ENCODE data around the gene LRP8. TPM values are rescaled to one million over a fixed set of nuclear protein-coding genes. Genes with fewer than 3 reads are reported as not detected.

Gene LRP8
- polyA plus RNA-seq, 1 donor (not counting 4 experiments of a cell fraction or from before 2014, with no cell fraction given), result 31.0 TPM

DNA sequence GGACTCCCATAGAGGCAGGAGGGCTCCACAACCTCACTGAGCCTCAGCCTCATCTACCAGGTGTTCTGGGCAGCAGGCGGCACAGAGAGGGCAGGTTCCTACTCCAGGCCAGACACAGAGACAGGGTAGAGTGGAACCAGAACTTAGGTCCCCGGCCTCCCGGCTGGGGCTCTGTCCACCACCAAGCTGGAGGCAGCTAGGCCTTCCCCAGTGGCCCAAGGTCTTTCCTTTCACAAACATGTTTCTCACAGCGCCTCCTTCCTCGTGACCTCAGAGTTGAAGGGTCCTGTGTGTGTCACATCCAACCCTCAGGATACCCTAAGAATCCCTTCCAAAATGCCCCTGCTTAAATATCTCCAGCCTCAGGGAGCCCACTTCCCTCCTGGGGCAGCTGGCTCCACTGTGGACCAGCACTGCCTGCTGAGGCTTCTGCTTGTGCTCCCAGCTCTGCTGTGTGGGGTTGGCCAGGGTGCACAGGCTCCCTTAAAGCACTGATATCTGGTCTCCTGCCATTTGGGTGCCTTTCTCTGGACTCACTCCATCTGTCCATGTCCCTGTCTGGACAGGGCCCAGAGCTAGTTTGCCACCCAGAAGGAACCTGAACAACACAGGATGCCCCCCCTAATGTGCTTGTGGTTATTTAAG lies 56.3 kb downstream of the LRP8 start:
- no peaks in the 10 kb centered on the region for H3K79me2 ChIP-seq (ENCODE audit: control insufficient read depth, insufficient read depth, low read length)
- FAIRE-seq (no peak), DNase-seq (ENCODE audit: low read depth, low spot score) (no peak)
- H2AFZ ChIP-seq (ENCODE audit: control insufficient read depth, low read length), result no peak overlapping the region
- H3K4me3 ChIP-seq (ENCODE audit: control insufficient read depth in 2 of 3, extremely low read depth in 1 of 3, insufficient read depth in 2 of 3, low read depth in 1 of 3, low read length in 3 of 3), result no peak overlapping the region
- no peak overlapping the region for H3K4me2 ChIP-seq (ENCODE audit: control insufficient read depth, extremely low read depth, insufficient read depth, low read depth, low read length)
- no peaks in the 10 kb centered on the region for H3K9me3 ChIP-seq (ENCODE audit: control insufficient read depth, low read depth, low read length)
- H4K20me1 ChIP-seq (ENCODE audit: control insufficient read depth, extremely low read depth, insufficient read depth, low read length), result no peaks in the 10 kb centered on the region
- no peaks in the 10 kb centered on the region for H3K27me3 ChIP-seq (ENCODE audit: control insufficient read depth, extremely low read depth, insufficient read depth, low read length)
- H3K4me1 ChIP-seq (ENCODE audit: control insufficient read depth, extremely low read depth, insufficient read depth, low read length), result peaks cover 24% of the 10 kb centered on the region
- peaks cover 7 to 35% of the 10 kb centered on the region in 2 experiments for H3K36me3 ChIP-seq (ENCODE audit: control insufficient read depth in 2 of 2, extremely low read depth in 1 of 2, insufficient read depth in 2 of 2, low read length in 2 of 2)
- dilution Hi-C loops (cut with MboI; ENCODE audit: extremely low pct_ligation_motif_present, low sequenced_read_pairs), result no loop called here
- no peak overlapping the region for H3K9ac ChIP-seq (ENCODE audit: control insufficient read depth, extremely low read depth, insufficient read depth, low read length)
- H3K27ac ChIP-seq (ENCODE audit: control insufficient read depth, insufficient read depth, low read length), result no peak overlapping the region
- H3K9me1 ChIP-seq (ENCODE audit: control insufficient read depth, extremely low read depth, insufficient read depth, low read length), result peaks cover 6% of the 10 kb centered on the region
- TF ChIP-seq EZH2 (IDR thresholded peaks at IDR 0.05; ENCODE audit: low read length), result no peak
- TF ChIP-seq, protein P1, sequence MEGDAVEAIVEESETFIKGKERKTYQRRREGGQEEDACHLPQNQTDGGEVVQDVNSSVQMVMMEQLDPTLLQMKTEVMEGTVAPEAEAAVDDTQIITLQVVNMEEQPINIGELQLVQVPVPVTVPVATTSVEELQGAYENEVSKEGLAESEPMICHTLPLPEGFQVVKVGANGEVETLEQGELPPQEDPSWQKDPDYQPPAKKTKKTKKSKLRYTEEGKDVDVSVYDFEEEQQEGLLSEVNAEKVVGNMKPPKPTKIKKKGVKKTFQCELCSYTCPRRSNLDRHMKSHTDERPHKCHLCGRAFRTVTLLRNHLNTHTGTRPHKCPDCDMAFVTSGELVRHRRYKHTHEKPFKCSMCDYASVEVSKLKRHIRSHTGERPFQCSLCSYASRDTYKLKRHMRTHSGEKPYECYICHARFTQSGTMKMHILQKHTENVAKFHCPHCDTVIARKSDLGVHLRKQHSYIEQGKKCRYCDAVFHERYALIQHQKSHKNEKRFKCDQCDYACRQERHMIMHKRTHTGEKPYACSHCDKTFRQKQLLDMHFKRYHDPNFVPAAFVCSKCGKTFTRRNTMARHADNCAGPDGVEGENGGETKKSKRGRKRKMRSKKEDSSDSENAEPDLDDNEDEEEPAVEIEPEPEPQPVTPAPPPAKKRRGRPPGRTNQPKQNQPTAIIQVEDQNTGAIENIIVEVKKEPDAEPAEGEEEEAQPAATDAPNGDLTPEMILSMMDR (optimal IDR thresholded peaks at IDR 0.05 in 1 of 3, IDR thresholded peaks at IDR 0.05 in 1 of 3, conservative IDR thresholded peaks at IDR 0.05 in 1 of 3; ENCODE audit: extremely low read depth in 1 of 3, insufficient read depth in 2 of 3, low read length in 3 of 3), result no peak

DNA sequence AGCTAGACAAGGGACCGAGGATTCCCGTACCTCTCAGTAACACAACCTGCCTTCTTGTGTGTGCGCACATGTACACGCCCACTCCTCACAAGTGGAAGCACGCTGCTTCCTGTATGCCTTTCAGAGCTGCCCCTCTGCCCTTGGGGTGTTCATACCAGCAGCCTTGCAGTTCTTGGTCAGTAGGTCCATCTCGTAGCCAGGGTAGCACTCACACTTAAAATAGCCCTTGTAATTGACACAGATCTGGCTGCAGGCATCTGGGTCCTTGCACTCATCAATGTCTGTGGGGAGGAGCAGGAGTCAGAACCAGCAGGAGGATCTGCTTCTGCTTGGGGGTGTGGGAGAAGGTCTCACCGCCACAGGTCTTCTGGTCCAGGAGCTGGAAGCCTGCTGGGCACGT lies 57.0 kb downstream of the LRP8 start:
- peaks cover 7 to 37% of the 10 kb centered on the region in 2 experiments for H3K36me3 ChIP-seq (ENCODE audit: control insufficient read depth in 2 of 2, extremely low read depth in 1 of 2, insufficient read depth in 2 of 2, low read length in 2 of 2)
- H3K9me1 ChIP-seq (ENCODE audit: control insufficient read depth, extremely low read depth, insufficient read depth, low read length), result peaks cover 6% of the 10 kb centered on the region
- no peaks in the 10 kb centered on the region for H3K79me2 ChIP-seq (ENCODE audit: control insufficient read depth, insufficient read depth, low read length)
- TF ChIP-seq EZH2 (IDR thresholded peaks at IDR 0.05; ENCODE audit: low read length), result no peak
- TF ChIP-seq, protein P1 (optimal IDR thresholded peaks at IDR 0.05 in 1 of 3, IDR thresholded peaks at IDR 0.05 in 1 of 3, conservative IDR thresholded peaks at IDR 0.05 in 1 of 3; ENCODE audit: extremely low read depth in 1 of 3, insufficient read depth in 2 of 3, low read length in 3 of 3), result no peak
- no peak overlapping the region for H3K9ac ChIP-seq (ENCODE audit: control insufficient read depth, extremely low read depth, insufficient read depth, low read length)
- FAIRE-seq (no peak), DNase-seq (ENCODE audit: low read depth, low spot score) (no peak)
- H3K4me1 ChIP-seq (ENCODE audit: control insufficient read depth, extremely low read depth, insufficient read depth, low read length), result peaks cover 24% of the 10 kb centered on the region
- H2AFZ ChIP-seq (ENCODE audit: control insufficient read depth, low read length), result no peak overlapping the region
- H3K9me3 ChIP-seq (ENCODE audit: control insufficient read depth, low read depth, low read length), result no peaks in the 10 kb centered on the region
- H3K4me2 ChIP-seq (ENCODE audit: control insufficient read depth, extremely low read depth, insufficient read depth, low read depth, low read length), result no peak overlapping the region
- H3K4me3 ChIP-seq (ENCODE audit: control insufficient read depth in 2 of 3, extremely low read depth in 1 of 3, insufficient read depth in 2 of 3, low read depth in 1 of 3, low read length in 3 of 3), result no peak overlapping the region
- dilution Hi-C loops (cut with MboI; ENCODE audit: extremely low pct_ligation_motif_present, low sequenced_read_pairs), result no loop called here
- no peaks in the 10 kb centered on the region for H3K27me3 ChIP-seq (ENCODE audit: control insufficient read depth, extremely low read depth, insufficient read depth, low read length)
- no peaks in the 10 kb centered on the region for H4K20me1 ChIP-seq (ENCODE audit: control insufficient read depth, extremely low read depth, insufficient read depth, low read length)
- H3K27ac ChIP-seq (ENCODE audit: control insufficient read depth, insufficient read depth, low read length), result no peak overlapping the region
